HG03039 (cell line): ENCODE data around the gene GINS1.
A peak's percentile ranks its signal among the peaks of the same experiment; 100 is the strongest.

Experiments used
- ATAC-seq: cut with Tn5 transposase; IDR thresholded peaks from one replicate; pipeline ENCODE4 v1.9.1; 2021; ENCODE audit warnings: mild to moderate bottlenecking, moderate library complexity; ENCODE audit not compliant: unreplicated experiment

The GINS1 gene

DNA sequence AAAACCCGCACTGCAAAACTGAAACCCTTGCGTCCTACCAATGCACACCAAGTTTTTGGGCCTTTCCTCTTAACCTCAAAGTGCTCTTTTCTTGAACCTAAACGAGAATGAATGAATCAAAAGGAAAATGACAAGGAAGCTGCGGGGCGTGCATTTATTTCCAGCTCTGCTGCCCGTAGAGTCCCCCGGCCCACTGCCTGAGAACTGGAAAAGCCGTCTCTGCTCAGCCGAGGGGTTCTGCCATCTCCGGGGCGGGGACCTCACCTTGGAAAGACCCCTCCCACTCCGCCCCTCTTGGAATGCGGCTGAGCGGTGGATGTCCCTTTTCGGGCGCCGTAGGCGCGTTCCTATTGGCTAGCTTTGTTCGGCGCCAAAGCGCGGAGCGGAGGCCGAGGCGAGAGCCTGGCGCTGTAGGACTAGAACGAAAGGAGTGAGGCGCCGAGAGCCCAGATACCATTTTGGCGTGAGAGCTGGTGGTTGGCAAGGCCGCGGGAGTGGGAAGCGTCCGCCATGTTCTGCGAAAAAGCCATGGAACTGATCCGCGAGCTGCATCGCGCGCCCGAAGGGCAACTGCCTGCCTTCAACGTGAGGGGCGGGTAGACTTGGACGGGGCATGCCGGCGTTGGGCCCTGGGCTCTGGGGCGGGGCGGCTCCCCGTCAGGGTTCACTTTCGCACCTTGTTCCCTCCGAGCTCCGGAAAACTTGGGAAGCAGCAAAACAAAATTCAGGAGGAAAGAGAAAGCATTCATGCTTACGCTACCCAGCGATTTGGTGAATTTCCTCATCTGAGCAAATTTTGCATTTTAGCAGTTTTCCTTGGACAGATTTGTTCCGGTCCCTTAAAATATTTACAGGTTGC, at the start of gene GINS1:
GINS1 (plus strand) TSS at position 363 of the 859 bp plus-strand sequence; CDS start at position 511, 148 bp downstream.
- peak; percentile 89 for ATAC-seq

DNA sequence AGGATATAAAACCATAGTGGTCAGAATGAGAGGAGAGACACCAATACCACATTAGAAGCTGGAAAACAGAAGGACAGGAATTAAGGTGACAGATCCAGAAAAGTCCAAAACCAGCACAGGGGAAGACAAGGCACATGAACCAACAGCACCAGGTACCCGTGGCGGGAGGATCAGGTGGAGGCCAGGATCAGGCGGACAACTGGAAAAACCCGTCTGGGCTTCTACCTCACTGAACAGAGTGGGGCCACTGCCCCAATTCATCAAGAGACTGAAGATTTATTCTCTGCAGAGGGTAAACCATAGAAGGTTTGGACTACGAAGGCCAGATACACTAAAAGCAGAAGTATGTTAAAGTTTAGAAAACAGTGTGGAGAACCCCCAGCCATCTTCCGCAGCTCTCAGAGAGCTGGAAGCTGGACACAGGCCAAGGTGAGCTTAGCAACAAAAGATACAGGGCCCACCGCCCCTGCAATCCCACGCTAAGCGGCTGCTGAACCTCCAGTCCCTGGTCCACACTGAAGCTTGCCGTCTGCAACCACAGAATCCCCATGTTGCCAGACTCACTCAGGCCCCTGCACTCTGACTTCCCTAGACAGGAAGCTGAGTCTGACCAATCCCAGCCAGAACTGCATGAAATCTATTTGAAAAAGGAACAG, 46.7 kb upstream of the GINS1 start:
- no peak for ATAC-seq

DNA sequence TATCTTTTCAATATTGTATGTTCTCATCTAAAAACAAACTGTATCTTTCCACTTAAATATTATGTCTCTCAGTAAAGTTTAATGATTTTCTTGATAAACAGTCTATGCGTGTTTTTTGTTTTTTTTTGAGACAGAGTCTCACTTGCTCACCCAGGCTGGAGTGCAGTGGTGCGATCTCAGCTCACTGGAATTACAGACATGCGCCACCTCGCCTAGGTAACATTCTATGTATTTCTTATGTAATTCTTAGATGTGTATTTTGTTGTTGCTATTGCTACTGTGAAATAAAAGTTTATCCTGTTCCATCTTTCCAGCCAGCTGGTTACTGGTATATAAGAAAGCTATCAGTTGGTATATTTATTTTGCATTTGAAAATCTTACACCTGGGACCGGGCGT, 46.2 kb upstream of the GINS1 start:
- no peak for ATAC-seq

DNA sequence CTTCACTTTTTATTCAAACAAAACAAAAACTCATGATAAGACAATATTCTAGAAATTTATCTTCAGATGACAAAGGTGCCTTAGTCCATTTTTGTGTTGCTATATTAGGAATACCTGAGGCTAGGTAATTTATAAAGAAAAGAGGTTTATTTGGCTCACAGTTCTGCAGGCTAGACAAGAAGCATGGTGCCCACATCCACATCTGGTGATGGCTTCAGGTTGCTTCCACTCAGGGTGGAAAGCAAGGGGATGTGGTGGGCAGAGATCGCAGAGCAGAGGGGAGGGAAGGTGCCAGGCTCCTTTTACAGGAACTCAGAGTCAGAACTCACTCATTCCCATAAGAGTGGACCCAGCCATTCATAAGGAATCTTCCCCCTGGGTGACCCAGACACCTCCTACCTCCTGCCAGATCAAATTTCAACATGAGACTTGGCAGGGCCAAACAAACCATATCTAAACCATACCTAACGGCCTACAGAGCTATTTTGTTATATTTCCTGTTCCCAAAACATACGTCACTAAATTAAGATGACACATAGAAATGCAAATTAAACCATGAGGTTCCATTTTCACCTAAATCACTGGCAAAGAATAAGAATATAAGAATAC, 43.2 kb upstream of the GINS1 start:
- ATAC-seq, result no peak

DNA sequence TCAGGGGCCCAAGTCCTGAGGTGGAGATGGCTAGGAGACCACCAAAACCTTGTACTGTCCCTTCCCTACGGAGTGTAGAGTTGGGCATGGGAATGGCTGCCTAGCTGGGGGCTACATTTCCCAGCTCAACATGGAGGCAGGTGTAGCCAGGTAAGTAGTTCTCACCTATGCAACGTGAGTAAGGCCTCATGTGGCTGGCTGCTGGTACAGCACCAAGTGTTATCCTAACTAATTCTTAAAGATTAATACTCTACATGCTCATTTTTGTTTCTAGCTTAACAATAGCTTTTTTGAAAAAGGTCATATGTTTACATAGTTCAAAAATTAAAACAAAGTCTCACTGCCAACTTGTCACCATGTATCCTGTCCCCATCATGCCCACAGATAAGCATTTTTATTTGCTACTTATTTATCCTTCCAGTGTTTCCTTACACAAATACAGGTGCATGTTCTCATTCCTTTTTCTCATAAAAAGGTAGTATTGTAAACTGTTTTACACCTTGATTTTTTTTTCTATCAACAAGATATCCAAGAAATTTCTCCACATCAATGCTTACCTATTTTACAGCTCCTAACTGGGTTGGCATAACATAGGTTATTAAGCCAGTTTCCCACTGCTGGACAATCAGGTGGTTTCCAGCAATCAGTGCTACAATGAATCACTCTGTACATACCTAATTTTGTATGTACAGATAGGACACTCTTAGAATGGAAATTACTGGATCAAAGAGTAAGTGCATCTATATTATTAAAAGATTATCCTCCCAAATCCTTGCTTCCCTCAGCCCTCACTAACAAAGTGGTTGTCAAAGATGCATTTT, 42.4 kb upstream of the GINS1 start:
- no peak for ATAC-seq

DNA sequence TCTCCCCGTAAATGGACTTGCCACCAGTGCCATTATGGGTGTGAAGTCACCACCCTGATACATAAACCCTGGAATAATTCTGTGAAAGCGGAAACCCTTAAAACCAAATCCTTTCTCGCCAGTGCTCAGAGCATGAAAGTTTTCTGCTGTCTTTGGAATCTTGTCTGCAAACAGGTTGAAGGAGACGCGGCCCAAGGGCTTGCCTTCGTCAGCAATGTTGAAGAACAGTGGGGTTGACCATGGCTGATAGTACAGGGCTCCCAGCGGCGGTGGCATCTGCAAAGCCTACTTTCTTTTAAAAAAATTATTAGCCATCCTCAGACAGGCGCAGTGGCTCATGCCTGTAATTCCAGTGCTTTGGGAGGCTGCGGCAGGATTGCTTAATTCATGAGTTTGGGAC, 38.9 kb upstream of the GINS1 start:
- ATAC-seq, result no peak

DNA sequence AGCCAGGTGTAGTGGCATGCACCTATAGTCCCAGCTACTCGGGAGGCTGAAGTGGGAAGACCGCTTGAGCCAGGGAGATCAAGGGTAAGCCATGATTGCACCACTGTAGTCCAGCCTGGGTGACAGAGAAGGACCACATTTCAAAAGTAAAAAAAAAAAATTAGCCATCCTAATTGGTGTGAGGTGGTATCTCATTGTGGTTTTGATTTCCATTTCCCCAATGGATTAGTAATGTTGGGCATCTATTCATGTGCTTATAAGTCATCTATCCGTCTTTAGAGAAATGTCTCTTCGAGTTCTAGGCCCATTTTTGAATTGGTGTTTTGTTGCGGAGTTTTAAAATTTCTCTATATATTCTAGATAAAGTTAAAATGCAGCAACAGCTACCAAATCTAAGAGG, 38.5 kb upstream of the GINS1 start:
- no peak for ATAC-seq

DNA sequence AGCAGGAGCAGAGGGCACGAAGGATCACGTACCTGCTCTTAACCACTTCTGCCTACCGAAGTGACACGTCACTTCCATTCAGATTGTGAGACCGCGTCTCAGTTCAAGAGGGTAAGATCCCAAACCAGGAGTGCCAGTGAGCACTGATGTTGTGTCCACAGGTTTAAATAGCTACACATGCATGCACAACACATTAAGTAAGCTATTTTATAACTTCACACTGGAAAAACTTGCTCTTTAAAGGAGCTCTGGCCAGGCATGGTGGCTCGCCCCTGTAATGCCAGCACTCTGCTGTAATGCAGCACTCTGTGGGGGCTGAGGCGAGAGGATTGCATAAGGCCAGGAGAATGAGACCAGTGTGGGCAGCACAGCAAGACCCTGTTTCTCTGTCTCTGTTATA, 37.9 kb upstream of the GINS1 start:
- no peak for ATAC-seq

DNA sequence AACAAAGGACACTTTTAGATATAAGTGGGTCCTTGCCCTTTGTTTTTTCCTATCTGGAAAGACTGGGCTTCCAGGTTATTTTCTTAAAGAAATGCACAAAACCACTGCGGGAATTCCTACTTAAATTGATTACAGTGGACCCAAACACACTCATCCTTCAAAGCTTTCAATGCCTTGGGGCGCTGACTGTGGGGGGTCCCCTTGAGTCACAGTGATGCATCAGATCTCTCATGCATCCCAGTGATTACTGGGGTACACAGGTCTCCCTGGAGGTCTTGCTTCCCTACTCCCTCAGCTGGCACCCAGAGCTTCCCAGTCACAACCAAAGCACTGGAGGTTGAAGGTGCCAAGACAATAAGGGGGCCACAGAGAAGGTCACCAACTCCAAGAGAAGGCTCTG, 37.5 kb upstream of the GINS1 start:
- ATAC-seq, result no peak

DNA sequence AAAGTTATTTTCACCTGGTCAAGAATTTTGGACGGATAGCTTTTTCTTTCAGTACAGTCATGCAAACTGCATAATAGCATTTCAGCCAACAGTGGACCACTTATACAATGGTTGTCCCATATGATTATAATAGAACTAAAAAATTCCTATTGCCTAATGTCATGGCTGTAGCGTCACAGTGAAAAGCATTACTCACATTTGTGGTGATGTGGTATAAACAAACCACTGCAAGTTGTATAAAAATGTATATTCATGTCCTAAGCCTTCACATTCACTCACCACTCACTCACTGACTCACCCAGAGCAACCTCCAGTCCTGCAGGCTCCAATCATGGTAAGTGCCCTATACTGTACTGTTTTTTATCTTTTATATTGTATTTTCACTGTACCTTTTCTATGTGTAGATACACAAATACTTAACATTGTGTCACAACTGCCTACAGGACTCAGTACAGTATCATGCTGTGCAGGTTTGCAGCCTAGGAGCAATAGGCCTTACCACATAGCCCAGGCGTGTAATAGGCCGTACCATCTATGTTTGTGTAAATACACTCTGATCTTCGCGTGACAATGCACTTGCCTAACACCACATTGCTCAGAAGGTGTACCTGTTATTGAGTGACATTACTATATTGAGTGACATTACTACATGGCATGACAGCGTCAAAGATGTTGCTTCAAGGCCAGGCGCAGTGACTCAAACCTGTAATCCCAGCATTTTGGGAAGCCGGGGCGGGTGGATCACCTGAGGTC, 34.7 kb upstream of the GINS1 start:
- ATAC-seq, result no peak

DNA sequence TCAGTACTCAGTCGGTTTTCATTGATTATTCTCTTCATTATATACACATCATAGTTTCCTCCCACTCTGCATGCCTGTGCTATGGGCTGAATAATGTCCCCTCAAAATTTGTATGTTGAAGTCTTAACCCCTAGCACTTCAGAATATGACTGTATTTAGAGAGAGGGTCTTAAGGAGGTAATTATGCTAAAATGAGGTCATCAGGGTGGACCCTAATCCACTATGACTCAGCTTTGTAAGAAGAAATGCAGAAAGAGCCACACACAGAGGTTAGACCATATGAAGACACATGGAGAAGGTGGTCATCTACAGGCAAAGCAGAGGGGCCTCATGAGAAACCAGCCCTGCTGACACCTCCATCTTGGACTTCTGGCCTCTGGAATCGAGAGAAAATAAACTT, 32.6 kb upstream of the GINS1 start:
- no peak for ATAC-seq

DNA sequence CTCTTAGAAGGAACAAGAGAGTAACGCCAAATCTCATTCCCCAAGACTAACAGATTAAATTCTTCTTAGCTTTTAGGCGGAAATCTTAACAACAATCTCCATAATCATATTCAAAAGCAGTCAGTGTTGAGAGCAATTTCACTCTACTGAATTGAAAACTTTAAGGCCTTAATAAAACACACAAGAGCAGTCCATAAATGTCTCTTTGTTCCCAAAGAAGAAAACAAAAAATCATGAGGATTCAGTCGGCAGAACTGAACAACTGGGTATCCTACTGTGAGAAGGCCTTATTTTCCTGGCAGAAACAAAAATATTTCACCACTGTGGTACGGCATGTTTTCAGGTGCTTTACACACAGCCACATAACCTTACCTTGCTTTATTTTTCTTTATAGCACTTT, 31.2 kb upstream of the GINS1 start:
- no peak for ATAC-seq

DNA sequence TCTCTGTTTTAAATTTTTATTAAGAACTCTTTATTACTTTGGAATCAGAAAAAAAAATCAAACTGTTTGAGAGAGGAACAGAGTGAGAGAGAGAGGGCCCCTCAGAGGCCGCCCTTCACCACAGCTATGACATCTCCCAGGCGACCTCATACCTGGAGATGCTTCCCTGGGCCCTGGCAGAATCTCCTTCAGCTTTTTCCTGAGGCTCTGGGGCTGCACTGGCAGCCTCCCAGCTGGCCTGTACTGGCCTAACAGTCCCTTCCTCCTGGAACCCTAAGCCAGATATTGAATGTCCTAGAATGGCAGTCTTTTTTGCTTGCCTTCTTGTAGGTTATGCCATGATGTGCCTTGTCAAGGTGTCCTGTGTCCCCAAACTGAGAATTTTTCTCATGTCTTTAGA, 30.6 kb upstream of the GINS1 start:
- ATAC-seq, result no peak

DNA sequence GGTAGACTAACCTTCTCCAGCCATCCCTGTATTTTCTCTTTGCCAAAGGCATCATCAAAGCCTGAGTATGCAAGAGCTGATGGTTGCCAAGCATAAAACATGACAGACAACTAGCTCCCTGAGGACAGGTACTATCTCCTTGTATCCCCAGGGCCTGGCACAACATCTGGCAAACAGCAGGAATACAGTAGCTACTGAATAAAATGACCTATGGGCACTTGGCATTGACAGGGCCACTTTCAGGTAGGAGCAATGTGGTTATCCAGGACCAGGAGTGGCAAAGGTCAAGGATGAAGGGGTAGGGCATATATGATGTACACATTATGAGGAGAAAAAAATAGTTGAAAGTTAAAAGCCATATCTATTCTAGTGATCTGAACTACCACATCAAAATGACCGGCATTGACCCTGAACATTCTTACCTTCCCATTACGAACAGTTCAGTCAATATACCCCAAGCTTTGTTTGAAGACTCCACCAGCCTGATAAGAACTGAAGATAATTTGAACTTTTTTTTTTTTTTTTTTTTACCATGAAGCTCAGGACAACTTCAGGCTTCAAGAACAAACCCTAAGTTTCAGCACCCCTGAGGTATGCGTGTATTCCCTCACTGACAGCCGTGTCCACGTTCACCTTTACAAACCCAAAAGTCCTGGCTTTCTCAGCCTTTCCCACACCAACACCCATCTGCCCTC, 29.1 kb upstream of the GINS1 start:
- no peak for ATAC-seq

DNA sequence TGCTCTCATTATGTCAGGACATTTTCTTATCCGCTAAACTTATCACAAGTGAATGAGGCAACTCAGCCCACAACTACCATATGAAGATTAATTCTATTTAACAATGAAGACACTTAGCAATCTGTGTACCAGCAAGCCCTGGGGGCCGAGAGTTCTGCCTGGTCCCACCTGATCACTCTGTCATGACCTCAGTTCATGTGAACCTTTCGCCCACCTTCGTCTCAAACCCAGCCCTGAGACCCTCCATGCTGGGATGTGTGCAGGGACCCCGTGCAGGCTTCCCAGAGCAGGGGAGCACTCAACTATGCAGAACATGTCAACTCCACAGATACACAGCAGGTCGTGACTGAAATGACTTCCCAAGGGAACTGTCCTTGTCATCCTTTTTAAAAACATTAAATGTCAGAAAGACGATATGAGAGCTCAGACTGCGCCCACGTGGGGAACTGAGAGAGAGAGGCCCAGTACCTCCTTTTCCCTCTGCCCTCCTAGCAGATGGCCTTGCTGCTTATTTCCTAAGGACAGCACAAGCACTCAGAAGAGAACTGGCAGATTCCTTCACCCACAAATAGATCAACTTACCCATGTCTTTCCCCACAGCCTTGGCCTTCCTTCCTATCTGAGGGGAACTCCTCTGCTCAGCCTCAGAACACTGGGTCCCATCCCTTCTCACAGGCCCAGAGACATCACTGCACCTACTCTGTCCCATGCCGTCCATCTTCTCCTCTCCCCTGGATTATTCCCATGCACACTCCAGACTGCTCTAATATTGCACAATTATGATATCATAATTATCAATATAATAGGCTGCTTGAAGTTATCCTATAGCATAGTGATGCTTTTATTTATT, 28.4 kb upstream of the GINS1 start:
- no peak for ATAC-seq

DNA sequence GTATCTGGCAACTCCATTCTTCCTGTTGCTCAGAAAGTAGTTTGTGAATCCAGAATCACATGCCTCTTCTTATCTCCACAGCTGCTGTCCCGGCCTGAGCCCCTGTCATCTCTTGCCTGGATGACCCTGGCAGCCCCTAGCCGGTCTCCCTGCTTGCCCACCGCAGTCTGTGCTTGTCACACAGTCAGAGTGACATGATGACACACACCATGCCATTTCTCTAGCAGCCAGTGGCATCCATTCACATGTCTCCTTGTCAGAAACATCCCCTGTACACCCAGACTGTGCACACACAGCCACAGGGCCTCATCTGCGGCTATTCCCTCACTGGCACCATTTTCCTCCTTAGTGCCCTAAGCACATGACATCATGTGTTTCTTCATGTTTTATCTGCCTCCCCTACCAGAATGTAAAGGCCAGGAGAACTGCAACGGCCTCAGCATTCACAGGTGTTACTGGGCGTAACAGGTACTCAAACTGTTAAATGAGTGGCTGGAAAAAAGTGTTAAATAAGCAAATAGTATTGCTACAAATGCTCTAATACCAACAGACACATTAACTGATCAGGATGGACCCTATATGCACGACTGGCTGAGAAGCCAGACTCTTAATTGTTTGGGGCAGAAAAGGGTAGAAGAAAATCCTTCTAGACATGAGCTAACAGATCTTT, 26.4 kb upstream of the GINS1 start:
- no peak for ATAC-seq

DNA sequence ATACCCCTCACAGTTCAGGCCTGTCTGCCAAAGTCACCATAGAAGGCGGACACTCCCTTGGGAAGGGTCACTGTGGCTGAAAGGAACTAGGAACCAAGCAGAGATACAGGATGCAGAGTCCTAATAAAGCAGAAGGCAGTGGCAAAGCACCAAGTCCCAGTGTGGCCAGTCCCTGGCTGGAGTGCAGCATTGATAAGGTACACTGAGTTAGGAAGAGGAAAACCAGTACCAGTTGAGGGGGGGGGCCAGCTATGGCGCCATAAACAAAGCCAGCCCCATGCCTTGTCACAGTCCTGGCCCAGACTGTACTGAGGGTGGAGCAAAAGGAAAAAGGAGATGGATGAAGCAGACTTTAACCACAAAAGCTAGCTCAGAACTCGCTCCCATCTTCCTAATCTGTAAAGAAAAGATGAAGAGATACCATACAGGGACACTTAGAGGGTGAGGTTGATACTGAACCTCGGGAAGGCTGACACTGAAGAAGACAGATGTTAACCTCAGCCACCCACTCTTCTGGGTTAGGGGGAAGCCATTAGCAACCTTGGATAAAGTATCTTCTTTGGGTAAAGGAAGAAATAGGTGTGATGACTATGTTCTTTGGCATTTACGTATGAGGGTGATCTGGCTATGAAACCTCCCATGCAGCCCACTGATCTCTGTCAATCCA, 24.6 kb upstream of the GINS1 start:
- no peak for ATAC-seq

DNA sequence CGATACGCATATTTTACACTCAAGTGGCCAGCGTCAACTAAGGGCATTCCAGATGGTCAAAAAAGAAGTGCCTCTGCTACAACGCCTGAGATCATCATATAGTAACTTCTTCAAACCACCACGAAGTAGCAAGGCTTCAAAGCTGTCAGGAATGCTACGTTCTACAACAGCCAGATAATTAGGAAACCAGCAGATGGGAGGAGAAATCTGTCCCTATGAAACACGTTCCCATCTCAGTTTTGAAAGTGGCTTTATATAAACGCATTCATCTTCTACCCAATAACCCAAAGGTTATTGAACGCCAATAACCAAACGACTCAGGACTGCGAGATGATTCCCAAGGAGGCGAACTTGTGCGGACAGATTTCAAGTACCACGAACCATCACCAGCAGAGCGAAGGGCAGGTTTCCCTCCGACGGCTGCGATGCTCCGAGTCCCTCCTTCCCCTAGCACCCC, 18.0 kb upstream of the GINS1 start:
- ATAC-seq, result no peak
